Measurements from ENCODE around the gene EIF3I.

DNA sequence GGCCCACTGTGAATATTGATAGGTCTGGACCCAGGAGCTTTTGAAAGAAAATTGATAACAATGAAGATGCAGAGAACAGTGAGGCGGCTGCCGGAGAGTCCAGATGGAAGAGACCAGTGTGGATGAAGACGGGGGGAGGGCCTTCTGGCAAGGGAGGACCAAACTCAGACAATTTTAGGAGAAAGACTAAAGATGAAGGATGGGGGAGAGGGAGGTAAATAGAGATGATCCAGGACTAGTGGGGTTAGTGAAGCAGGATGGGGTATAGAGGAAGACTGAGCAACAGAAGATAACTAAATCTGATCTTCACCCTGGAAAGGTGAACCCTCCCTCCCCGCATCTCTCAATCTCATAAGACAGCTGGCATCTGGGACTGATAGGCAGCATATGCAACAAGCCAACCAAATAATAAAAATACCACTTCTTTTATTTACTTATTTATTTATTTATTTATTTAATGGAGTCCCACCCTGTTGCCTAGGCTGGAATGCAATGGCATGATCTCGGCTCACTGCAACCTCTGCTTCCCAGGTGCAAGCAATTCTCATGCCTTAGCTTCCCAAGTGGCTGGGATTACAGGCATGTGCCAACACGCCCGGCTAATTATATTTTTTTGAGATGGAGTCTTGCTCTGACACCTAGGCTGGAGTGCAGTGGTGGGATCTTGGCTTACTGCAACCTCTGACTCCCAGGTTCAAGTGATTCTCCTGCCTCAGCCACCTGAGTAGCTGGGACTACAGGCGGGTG, 10.5 kb downstream of the EIF3I start:
- TF ChIP-seq, protein P1, sequence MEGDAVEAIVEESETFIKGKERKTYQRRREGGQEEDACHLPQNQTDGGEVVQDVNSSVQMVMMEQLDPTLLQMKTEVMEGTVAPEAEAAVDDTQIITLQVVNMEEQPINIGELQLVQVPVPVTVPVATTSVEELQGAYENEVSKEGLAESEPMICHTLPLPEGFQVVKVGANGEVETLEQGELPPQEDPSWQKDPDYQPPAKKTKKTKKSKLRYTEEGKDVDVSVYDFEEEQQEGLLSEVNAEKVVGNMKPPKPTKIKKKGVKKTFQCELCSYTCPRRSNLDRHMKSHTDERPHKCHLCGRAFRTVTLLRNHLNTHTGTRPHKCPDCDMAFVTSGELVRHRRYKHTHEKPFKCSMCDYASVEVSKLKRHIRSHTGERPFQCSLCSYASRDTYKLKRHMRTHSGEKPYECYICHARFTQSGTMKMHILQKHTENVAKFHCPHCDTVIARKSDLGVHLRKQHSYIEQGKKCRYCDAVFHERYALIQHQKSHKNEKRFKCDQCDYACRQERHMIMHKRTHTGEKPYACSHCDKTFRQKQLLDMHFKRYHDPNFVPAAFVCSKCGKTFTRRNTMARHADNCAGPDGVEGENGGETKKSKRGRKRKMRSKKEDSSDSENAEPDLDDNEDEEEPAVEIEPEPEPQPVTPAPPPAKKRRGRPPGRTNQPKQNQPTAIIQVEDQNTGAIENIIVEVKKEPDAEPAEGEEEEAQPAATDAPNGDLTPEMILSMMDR (IDR thresholded peaks at IDR 0.05) = no peak
- TF ChIP-seq POLR2A (IDR thresholded peaks at IDR 0.05) = no peak
